Right atrium auricular region (tissue), 2 donors: Measurements from ENCODE around the gene RBBP7. TPM values are rescaled to one million over a fixed set of nuclear protein-coding genes. Genes with fewer than 3 reads are reported as not detected.

ENCODE experiments used
- DNase-seq: peaks from one replicate; pipeline ENCODE4 v3.0.0-alpha.2; 2019; ENCODE audit warnings: low spot score
- H3K27ac ChIP-seq, 2 donors: fragments of 200-600 bp; sonication (generic); 1 replicate in 1 of 2; 2 replicates in 1 of 2; pipeline ENCODE4 v1.5.1; 2016 to 2019
- H3K27me3 ChIP-seq, 2 donors: fragments of 200-600 bp; sonication (generic); one replicate each; pipeline versions ENCODE4 v1.5.1 to v1.6.0; 2017 to 2019
- H3K36me3 ChIP-seq: fragments of 200-600 bp; sonication (generic); one replicate; pipeline ENCODE4 v1.5.1; 2016
- H3K4me1 ChIP-seq, 2 donors: fragments of 200-600 bp; sonication (generic); one replicate each; pipeline versions ENCODE4 v1.5.1 to v1.6.0; 2017 to 2019
- H3K4me3 ChIP-seq, 2 donors: fragments of 200-600 bp; sonication (generic); 1 replicate in 1 of 2; 2 replicates in 1 of 2; pipeline ENCODE4 v1.5.1; 2017 to 2019; ENCODE audit warnings: mild to moderate bottlenecking in 1 of 2, moderate library complexity in 1 of 2
- H3K9me3 ChIP-seq, 2 donors: fragments of 200-600 bp; sonication (generic); one replicate each; pipeline ENCODE4 v1.5.1; 2019
- total RNA-seq, 2 donors: library from RNA; depleted of rRNA; stranded (reverse); fragments of >200 nt; gene quantifications; one replicate each; pipeline ENCODE4 v1.1.0, GENCODE V29; 2016
- TF ChIP-seq, protein P1 (sequence below), 2 donors: fragments of 200-600 bp; sonication (generic); IDR thresholded peaks; one replicate each; pipeline ENCODE4 v1.5.1; 2019; ENCODE audit warnings: antibody characterized with exemption in 2 of 2

The RBBP7 gene
- total RNA-seq, 2 donors from 2014 or later = 70.7 to 72.2 TPM

DNA sequence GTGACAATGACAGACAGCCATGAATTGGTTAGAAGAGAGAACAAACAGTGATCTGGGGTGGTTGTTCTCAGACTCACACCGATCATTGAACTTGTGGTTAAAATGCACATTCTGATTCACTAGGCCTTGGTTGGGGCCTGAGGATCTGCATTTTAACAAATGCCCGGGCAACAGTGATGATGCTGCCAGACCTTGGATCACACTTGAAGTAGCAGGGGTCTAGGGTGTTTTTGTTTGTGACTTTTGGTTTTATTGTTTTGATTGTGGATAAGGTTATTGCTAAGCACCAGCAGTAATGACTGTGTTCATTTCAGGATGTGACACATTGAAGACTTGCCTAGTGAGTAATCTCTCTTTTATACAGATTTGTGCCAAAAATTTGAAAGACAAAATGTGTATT lies 47.4 kb downstream of the RBBP7 start:
- Histone ChIP-seq H3K4me1 (no peaks in the 10 kb centered on the region), H3K27ac (no peak overlapping the region), H3K27me3 (no peaks in the 10 kb centered on the region), H3K4me3 (no peak overlapping the region), H3K9me3 (no peaks in the 10 kb centered on the region), H3K36me3 (peaks cover 28% of the 10 kb centered on the region)
- TF ChIP-seq, protein P1, sequence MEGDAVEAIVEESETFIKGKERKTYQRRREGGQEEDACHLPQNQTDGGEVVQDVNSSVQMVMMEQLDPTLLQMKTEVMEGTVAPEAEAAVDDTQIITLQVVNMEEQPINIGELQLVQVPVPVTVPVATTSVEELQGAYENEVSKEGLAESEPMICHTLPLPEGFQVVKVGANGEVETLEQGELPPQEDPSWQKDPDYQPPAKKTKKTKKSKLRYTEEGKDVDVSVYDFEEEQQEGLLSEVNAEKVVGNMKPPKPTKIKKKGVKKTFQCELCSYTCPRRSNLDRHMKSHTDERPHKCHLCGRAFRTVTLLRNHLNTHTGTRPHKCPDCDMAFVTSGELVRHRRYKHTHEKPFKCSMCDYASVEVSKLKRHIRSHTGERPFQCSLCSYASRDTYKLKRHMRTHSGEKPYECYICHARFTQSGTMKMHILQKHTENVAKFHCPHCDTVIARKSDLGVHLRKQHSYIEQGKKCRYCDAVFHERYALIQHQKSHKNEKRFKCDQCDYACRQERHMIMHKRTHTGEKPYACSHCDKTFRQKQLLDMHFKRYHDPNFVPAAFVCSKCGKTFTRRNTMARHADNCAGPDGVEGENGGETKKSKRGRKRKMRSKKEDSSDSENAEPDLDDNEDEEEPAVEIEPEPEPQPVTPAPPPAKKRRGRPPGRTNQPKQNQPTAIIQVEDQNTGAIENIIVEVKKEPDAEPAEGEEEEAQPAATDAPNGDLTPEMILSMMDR (IDR thresholded peaks at IDR 0.05) = no peak
- no peak for DNase-seq

DNA sequence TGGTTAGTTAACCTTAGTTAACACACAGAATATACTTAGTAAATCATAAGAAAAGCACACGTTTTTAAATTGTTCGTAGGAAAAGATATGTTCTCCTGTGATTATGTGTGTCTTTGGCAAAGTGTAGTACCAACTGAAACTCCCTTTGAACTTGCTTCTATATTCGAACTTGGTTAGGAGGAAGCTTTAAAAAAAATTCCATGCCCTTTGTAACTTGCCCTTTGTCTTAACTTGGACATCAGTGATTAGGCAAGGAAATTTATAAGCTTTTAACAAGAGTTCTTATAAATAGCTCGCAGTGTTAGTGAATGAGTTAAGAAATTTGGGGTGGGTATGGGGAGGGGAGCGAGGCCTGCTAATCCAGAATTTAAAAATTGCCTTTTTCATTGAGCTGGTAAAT lies 50.5 kb downstream of the RBBP7 start:
- Histone ChIP-seq H3K27ac (no peak overlapping the region), H3K9me3 (no peaks in the 10 kb centered on the region), H3K27me3 (no peaks in the 10 kb centered on the region), H3K4me3 (no peak overlapping the region), H3K4me1 (no peaks in the 10 kb centered on the region), H3K36me3 (peaks cover 28% of the 10 kb centered on the region)
- TF ChIP-seq, protein P1 (IDR thresholded peaks at IDR 0.05) = no peak
- no peak for DNase-seq

DNA sequence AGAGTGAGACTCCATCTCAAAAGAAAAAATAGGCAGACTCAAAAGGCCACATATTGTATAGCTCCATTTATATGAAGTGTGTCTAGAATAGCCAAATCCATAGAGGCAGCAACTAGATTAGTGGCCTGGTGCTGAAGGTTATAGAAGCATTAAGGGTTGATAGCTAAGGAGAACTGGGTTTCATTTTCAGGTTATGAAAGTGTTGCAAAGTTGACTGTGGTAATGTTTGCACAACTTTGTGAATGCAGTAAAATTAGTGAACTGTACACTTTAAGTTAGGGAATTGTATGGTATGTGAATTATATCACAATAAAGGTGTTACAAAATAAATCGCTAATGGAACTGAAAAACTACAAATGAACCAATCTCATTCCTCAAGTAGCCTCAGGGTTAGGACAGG lies 55.6 kb downstream of the RBBP7 start:
- H3K27ac ChIP-seq = no peak overlapping the region
- H3K4me1 ChIP-seq = no peaks in the 10 kb centered on the region
- H3K27me3 ChIP-seq = no peaks in the 10 kb centered on the region
- no peak overlapping the region for H3K4me3 ChIP-seq
- no peaks in the 10 kb centered on the region for H3K9me3 ChIP-seq
- H3K36me3 ChIP-seq = no peaks in the 10 kb centered on the region
- TF ChIP-seq, protein P1 (IDR thresholded peaks at IDR 0.05) = no peak
- no peak for DNase-seq

DNA sequence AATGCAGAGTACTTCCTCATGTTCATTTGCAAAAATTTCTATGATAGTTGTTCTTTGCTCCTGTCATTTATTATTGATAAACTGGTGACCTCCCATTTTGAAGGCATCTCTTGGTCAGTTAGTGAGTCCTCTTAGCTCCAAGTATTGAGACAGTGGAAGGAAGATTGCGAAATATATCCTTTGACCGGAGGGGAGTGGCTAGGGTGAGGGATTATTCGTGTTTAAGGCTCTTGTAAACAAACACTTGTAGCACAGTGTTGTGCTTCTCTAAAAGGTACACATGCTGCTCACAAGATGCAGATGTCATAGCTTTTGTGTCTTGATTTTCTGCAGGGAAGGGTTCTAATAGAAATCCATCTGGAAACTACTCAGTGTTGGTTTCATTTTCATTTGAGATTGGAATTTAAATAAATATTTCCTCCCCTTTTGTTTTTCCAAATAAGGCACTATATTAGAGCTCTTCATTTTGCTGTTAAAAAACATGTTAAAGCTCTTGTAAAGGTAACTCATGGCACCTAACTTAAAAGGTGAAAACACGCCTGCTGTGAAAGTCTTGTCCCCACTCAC lies 62.1 kb downstream of the RBBP7 start:
- H3K9me3 ChIP-seq = no peaks in the 10 kb centered on the region
- TF ChIP-seq, protein P1 (IDR thresholded peaks at IDR 0.05) = no peak
- DNase-seq = no peak
- H3K27me3 ChIP-seq = no peaks in the 10 kb centered on the region
- no peaks in the 10 kb centered on the region for H3K36me3 ChIP-seq
- peak overlapping the region in 1 of 2 donors; percentile 12 for H3K27ac ChIP-seq
- peaks cover 0 to 9% of the 10 kb centered on the region in 2 donors for H3K4me1 ChIP-seq
- peak overlapping the region in 1 of 2 donors; percentile 29 for H3K4me3 ChIP-seq

DNA sequence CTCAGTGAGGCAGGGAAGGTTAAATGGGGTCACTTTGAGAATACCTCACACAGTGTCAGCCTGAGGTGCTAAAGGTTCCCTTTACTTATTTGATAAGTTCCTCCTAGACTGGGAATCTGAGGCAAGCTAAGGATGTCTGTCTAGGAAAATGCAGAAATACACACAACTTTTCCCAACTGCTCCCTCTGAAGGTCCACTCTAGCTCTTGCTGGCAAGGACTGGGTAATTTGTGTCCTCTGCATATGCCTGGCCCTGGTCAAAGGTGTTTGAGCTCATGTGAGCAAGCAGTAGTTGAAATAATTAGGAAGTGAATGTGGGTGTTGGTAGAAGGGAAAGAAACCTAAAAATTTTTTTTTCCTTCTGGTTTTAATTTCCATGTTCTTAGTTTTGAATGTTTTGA lies 62.6 kb downstream of the RBBP7 start:
- Histone ChIP-seq H3K27me3 (no peaks in the 10 kb centered on the region), H3K4me3 (peak overlapping the region in 1 of 2 donors; percentile 29), H3K4me1 (peaks cover 0 to 9% of the 10 kb centered on the region in 2 donors), H3K27ac (peak overlapping the region in 1 of 2 donors; percentile 12), H3K36me3 (no peaks in the 10 kb centered on the region), H3K9me3 (no peaks in the 10 kb centered on the region)
- TF ChIP-seq, protein P1 (IDR thresholded peaks at IDR 0.05) = no peak
- DNase-seq = no peak

DNA sequence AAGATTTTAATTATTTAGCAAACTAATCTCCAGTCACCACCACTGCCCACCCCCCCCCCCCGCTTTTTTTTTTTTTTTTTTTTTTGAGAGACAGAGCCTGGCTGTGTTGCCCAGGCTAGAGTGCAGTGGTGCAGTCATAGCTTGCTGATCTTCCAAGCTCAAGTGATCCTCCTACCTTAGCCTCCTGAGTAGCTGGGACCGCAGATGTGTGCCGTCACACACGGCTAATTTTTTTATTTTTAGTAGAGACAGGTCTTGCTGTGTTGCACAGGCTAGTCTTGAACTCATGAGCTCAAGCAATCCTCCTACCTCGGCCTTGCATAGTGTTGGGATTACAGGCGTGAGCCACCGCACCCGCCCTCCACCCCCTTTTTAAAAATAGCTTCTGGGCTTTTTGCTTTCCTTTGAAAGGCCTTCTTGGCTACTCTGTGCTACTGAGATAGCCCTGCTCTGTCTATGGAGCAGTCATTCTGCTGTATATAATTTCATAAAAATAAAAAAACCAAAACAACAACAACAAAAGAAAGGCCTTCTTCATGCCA lies 65.2 kb downstream of the RBBP7 start:
- H3K27me3 ChIP-seq = no peaks in the 10 kb centered on the region
- H3K4me3 ChIP-seq = no peak overlapping the region
- H3K27ac ChIP-seq = no peak overlapping the region
- no peaks in the 10 kb centered on the region for H3K36me3 ChIP-seq
- no peak for DNase-seq
- TF ChIP-seq, protein P1 (IDR thresholded peaks at IDR 0.05) = no peak
- no peaks in the 10 kb centered on the region for H3K9me3 ChIP-seq
- H3K4me1 ChIP-seq = peaks cover 0 to 9% of the 10 kb centered on the region in 2 donors
